CD4-positive, alpha-beta memory T cell (primary cell): ENCODE results near the gene TRIM65. TPM values are rescaled to one million over a fixed set of nuclear protein-coding genes. Genes with fewer than 3 reads are reported as not detected.
A peak's percentile ranks its signal among the peaks of the same experiment; 100 is the strongest.
"Not testable (repeated sequence)": the region's sequence is repeated elsewhere in the genome, so short reads cannot be mapped to it uniquely, and the experiment has no call there.

ENCODE experiments used
- CTCF ChIA-PET: fragments of 350-600 bp; sonication (Branson Sonifier 250); formaldehyde crosslinking; loops from one replicate; lab custom pipeline; 2021; ENCODE audit warnings: inconsistent platforms; ENCODE audit not compliant: partially characterized antibody; lab: Charles Lee
- POLR2A ChIA-PET: fragments of 350-600 bp; sonication (Branson Sonifier 250); formaldehyde crosslinking; loops from one replicate; lab custom pipeline; 2021; ENCODE audit not compliant: partially characterized antibody; lab: Charles Lee
- DNase-seq, 5 donors: peaks; one replicate each; pipeline versions ENCODE4 v3.0.0 to v3.0.0-alpha.2; 2020 to 2022; ENCODE audit warnings: mixed read lengths in 1 of 5
- H3K27ac ChIP-seq: one replicate; pipeline ENCODE4 v1.7.0; 2013; ENCODE audit warnings: low read depth, low read length
- H3K27me3 ChIP-seq: 2 replicates; pipeline ENCODE4 v1.7.0; 2013; ENCODE audit warnings: mild to moderate bottlenecking, low read length, moderate library complexity; ENCODE audit not compliant: insufficient read depth
- H3K36me3 ChIP-seq: 2 replicates; pipeline ENCODE4 v1.7.0; 2013; ENCODE audit warnings: mild to moderate bottlenecking, low read length, moderate library complexity; ENCODE audit not compliant: insufficient read depth
- H3K4me1 ChIP-seq: 2 replicates; pipeline ENCODE4 v1.7.0; 2013; ENCODE audit warnings: mild to moderate bottlenecking, low read length, moderate library complexity; ENCODE audit not compliant: insufficient read depth
- H3K4me3 ChIP-seq, 2 donors: one replicate each; pipeline ENCODE4 v1.7.0; 2013; ENCODE audit warnings: low read length in 2 of 2, mild to moderate bottlenecking in 1 of 2
- H3K9me3 ChIP-seq, 2 donors: one replicate each; pipeline ENCODE4 v1.7.0; 2013; ENCODE audit warnings: low read length in 2 of 2, control low read depth in 1 of 2; ENCODE audit not compliant: control insufficient read depth in 1 of 2
- H3K27ac Mint-ChIP-seq, 7 donors: one replicate each; pipeline ENCODE4 v1.8.0; 2020 to 2021; ENCODE audit warnings: mixed read lengths in 7 of 7, mild to moderate bottlenecking in 6 of 7, inconsistent platforms in 3 of 7, moderate library complexity in 3 of 7
- H3K27me3 Mint-ChIP-seq, 2 donors: one replicate each; pipeline ENCODE4 v1.8.0; 2020 to 2021; ENCODE audit warnings: mixed read lengths in 2 of 2
- H3K36me3 Mint-ChIP-seq, 2 donors: one replicate each; pipeline ENCODE4 v1.8.0; 2020 to 2021; ENCODE audit warnings: mixed read lengths in 2 of 2, inconsistent platforms in 1 of 2, mild to moderate bottlenecking in 1 of 2
- H3K4me1 Mint-ChIP-seq, 4 donors: one replicate each; pipeline ENCODE4 v1.8.0; 2020 to 2021; ENCODE audit warnings: mixed read lengths in 4 of 4, mild to moderate bottlenecking in 1 of 4
- H3K4me3 Mint-ChIP-seq, 8 donors: one replicate each; pipeline ENCODE4 v1.8.0; 2020 to 2021; ENCODE audit warnings: mixed read lengths in 8 of 8, mild to moderate bottlenecking in 7 of 8, moderate library complexity in 6 of 8, inconsistent platforms in 3 of 8
- H3K9me3 Mint-ChIP-seq, 8 donors: one replicate each; pipeline ENCODE4 v1.8.0; 2020 to 2021; ENCODE audit warnings: mixed read lengths in 8 of 8, mild to moderate bottlenecking in 5 of 8, inconsistent platforms in 3 of 8, moderate library complexity in 1 of 8
- intact Hi-C: fragments of 100-400 bp; cut with micrococcal nuclease; formaldehyde crosslinking; loops from one replicate; pipeline ENCODE4 v1.15.1; 2023
- polyA plus RNA-seq, 2 donors: library from polyadenylated mRNA; unstranded; fragments of 300-500 nt; fragmentation: Illumina TruSeq; gene quantifications; one replicate each; pipeline ENCODE4 v1.2.3, GENCODE V29; 2021
- total RNA-seq, 2 experiments: library from RNA; stranded (reverse); gene quantifications; one replicate each; pipeline ENCODE4 v1.2.3, GENCODE V29; 2021

The TRIM65 gene
- total and polyA plus RNA-seq, 4 experiments from 2014 or later, result 17.7 to 36.9 (median 32.6) TPM

- peak within 1 kb of the TSS in 6 of 8 donors; percentile 83 to 92 (median 88) for H3K4me3 Mint-ChIP-seq
- H3K36me3 Mint-ChIP-seq, result peaks cover 4 to 14% of the 10 kb centered on the region in 2 donors
Observed at GRCh38 chr17:75855310-75856061, 41.3 kb downstream of the TRIM65 start, which contains the start of gene WBP2. Gene WBP2, minus strand, starts transcription at chr17:75855335. Its CDS starts 38 bp downstream, at chr17:75855297.

GRCh38 chr17:75854881-75855309 is 41.9 kb downstream of the TRIM65 start:
- Histone ChIP-seq H3K4me3 (peak overlapping the region; percentile 53 to 67), H3K27ac (peak overlapping the region; percentile 64), H3K36me3 (peaks cover 14% of the 10 kb centered on the region), H3K4me1 (peaks cover 37% of the 10 kb centered on the region), H3K9me3 (no peaks in the 10 kb centered on the region), H3K27me3 (no peaks in the 10 kb centered on the region)
- POLR2A ChIA-PET, result interaction anchor here (0.7 to 23.4 kb wide), 31 partner anchors 10 to 1234 kb away, joined by 3 to 563 read pairs (median 7); partner anchors contain the start of genes ACOX1, FBF1, GALK1 and MIF4GD
- CTCF ChIA-PET, result interaction anchor here (1.0 to 14.6 kb wide), 19 partner anchors 9 to 105 kb away, joined by 3 to 266 read pairs (median 6); partner anchors contain the start of genes GALK1, TRIM47, TRIM65 and UNC13D
- Mint-ChIP-seq H3K27me3 (no peaks in the 10 kb centered on the region), H3K4me1 (peaks cover 20 to 50% (median 26%) of the 10 kb centered on the region in 4 donors), H3K36me3 (peaks cover 5 to 15% of the 10 kb centered on the region in 2 donors), H3K9me3 (no peaks in the 10 kb centered on the region), H3K4me3 (no peak overlapping the region), H3K27ac (no peak overlapping the region)
- intact Hi-C loops, result loop anchor here (1.0 kb wide), 7 partner anchors 11 to 124 kb away; partner anchors contain the start of genes ACOX1, MRPL38, TEN1 and TRIM65
- no peak for DNase-seq

More at GRCh38 chr17:75855310-75856061, 41.3 kb downstream of the TRIM65 start, which contains the start of gene WBP2:
- Histone ChIP-seq H3K36me3 (peaks cover 11% of the 10 kb centered on the region), H3K4me3 (peak within 1 kb of the TSS; percentile 60 to 67), H3K27ac (peak within 1 kb of the TSS; percentile 80), H3K9me3 (no peaks in the 10 kb centered on the region), H3K27me3 (no peaks in the 10 kb centered on the region), H3K4me1 (peaks cover 37% of the 10 kb centered on the region)
- no peaks in the 10 kb centered on the region for H3K9me3 Mint-ChIP-seq
- H3K27me3 Mint-ChIP-seq, result no peaks in the 10 kb centered on the region
- POLR2A ChIA-PET, result interaction anchor here (0.7 to 23.4 kb wide), 33 partner anchors 10 to 1233 kb away, joined by 3 to 563 read pairs (median 7); partner anchors contain the start of genes ACOX1, FBF1, GALK1 and MIF4GD
- intact Hi-C loops, result loop anchor here (1.0 kb wide), 7 partner anchors 11 to 124 kb away; partner anchors contain the start of genes ACOX1, MRPL38, TEN1 and TRIM65
- peaks cover 20 to 50% (median 26%) of the 10 kb centered on the region in 4 donors for H3K4me1 Mint-ChIP-seq
- CTCF ChIA-PET, result interaction anchor here (0.7 to 14.6 kb wide), 20 partner anchors 10 to 106 kb away, joined by 3 to 266 read pairs (median 6); partner anchors contain the start of genes GALK1, TRIM47, TRIM65 and UNC13D
- DNase-seq, result peak; percentile 96 to 100 (median 99)
- peak within 1 kb of the TSS in 5 of 7 donors; percentile 92 to 95 (median 94) for H3K27ac Mint-ChIP-seq

- ChIA-PET CTCF (interaction anchor here (1.0 to 14.6 kb wide), 11 partner anchors 9 to 101 kb away, joined by 3 to 266 read pairs (median 9); partner anchors contain the start of genes TRIM47, TRIM65, UNC13D and UNK), POLR2A (interaction anchor here (1.3 to 23.4 kb wide), 20 partner anchors 9 to 592 kb away, joined by 3 to 563 read pairs (median 19); partner anchors contain the start of genes ACOX1, MRPL38, PRPSAP1 and RECQL5)
- no peak overlapping the region for H3K27ac Mint-ChIP-seq
- H3K4me3 ChIP-seq, result peak overlapping the region; percentile 53 to 67
- no peak for DNase-seq
- intact Hi-C loops, result no loop called here
- H3K36me3 ChIP-seq, result peaks cover 21% of the 10 kb centered on the region
- H3K27ac ChIP-seq, result peak overlapping the region; percentile 64
- H3K4me3 Mint-ChIP-seq, result no peak overlapping the region
- no peaks in the 10 kb centered on the region for H3K27me3 ChIP-seq
- no peaks in the 10 kb centered on the region for H3K9me3 Mint-ChIP-seq
- peaks cover 20 to 55% (median 26%) of the 10 kb centered on the region in 4 donors for H3K4me1 Mint-ChIP-seq
- peaks cover 37% of the 10 kb centered on the region for H3K4me1 ChIP-seq
- no peaks in the 10 kb centered on the region for H3K9me3 ChIP-seq
- peaks cover 11 to 21% of the 10 kb centered on the region in 2 donors for H3K36me3 Mint-ChIP-seq
- H3K27me3 Mint-ChIP-seq, result no peaks in the 10 kb centered on the region
Observed at GRCh38 chr17:75854101-75854748, 42.5 kb downstream of the TRIM65 start.

GRCh38 chr17:75853433-75853832 is 43.3 kb downstream of the TRIM65 start:
- Mint-ChIP-seq H3K4me1 (peaks cover 18 to 57% (median 23%) of the 10 kb centered on the region in 4 donors), H3K27ac (peak overlapping the region in 5 of 7 donors; percentile 29 to 85 (median 62)), H3K27me3 (no peaks in the 10 kb centered on the region), H3K36me3 (peaks cover 15 to 27% of the 10 kb centered on the region in 2 donors), H3K4me3 (peak overlapping the region in 5 of 8 donors; percentile 57 to 72 (median 62)), H3K9me3 (no peaks in the 10 kb centered on the region)
- H3K4me3 ChIP-seq, result no peak overlapping the region
- CTCF ChIA-PET, result interaction anchor here (1.0 to 14.6 kb wide), 6 partner anchors 7 to 100 kb away, joined by 3 to 266 read pairs (median 4); partner anchors contain the start of genes TRIM47 and TRIM65
- no peaks in the 10 kb centered on the region for H3K9me3 ChIP-seq
- POLR2A ChIA-PET, result interaction anchor here (2.1 to 23.4 kb wide), 10 partner anchors 8 to 186 kb away, joined by 6 to 563 read pairs (median 80); partner anchors contain the start of genes MRPL38, RECQL5, SAP30BP and TRIM47
- no peaks in the 10 kb centered on the region for H3K27me3 ChIP-seq
- peaks cover 28% of the 10 kb centered on the region for H3K36me3 ChIP-seq
- peaks cover 37% of the 10 kb centered on the region for H3K4me1 ChIP-seq
- H3K27ac ChIP-seq, result no peak overlapping the region
- DNase-seq, result no peak
- intact Hi-C loops, result no loop called here

GRCh38 chr17:75851693-75851991 is 45.1 kb downstream of the TRIM65 start:
- H3K27me3 Mint-ChIP-seq, H3K27ac ChIP-seq, H3K4me3 ChIP-seq, H3K27me3 ChIP-seq, H3K9me3 Mint-ChIP-seq, DNase-seq, intact Hi-C loops, H3K9me3 ChIP-seq: not testable (repeated sequence)
- POLR2A ChIA-PET, result interaction anchor here (0.9 to 23.4 kb wide), 5 partner anchors 18 to 76 kb away, joined by 3 to 563 read pairs (median 4); partner anchors contain the start of genes TRIM47 and TRIM65
- peaks cover 46% of the 10 kb centered on the region for H3K36me3 ChIP-seq
- Mint-ChIP-seq H3K4me1 (peaks cover 20 to 58% (median 26%) of the 10 kb centered on the region in 4 donors), H3K36me3 (peaks cover 18 to 38% of the 10 kb centered on the region in 2 donors), H3K4me3 (peak overlapping the region in 1 of 8 donors; percentile 21), H3K27ac (peak overlapping the region in 2 of 7 donors; percentile 37 to 51)
- CTCF ChIA-PET, result interaction anchor here (0.7 to 14.6 kb wide), 5 partner anchors 8 to 98 kb away, joined by 3 to 266 read pairs (median 4); partner anchors contain the start of gene TRIM47
- H3K4me1 ChIP-seq, result peaks cover 40% of the 10 kb centered on the region

- Mint-ChIP-seq H3K4me3 (no peak overlapping the region), H3K27me3 (no peaks in the 10 kb centered on the region), H3K27ac (peak overlapping the region in 3 of 7 donors; percentile 15 to 51 (median 37)), H3K4me1 (peaks cover 16 to 52% (median 21%) of the 10 kb centered on the region in 4 donors), H3K9me3 (no peaks in the 10 kb centered on the region), H3K36me3 (peaks cover 20 to 44% of the 10 kb centered on the region in 2 donors)
- no peaks in the 10 kb centered on the region for H3K27me3 ChIP-seq
- no peaks in the 10 kb centered on the region for H3K9me3 ChIP-seq
- H3K27ac ChIP-seq, result no peak overlapping the region
- CTCF ChIA-PET, result interaction anchor here (0.7 to 14.6 kb wide), 6 partner anchors 11 to 87 kb away, joined by 3 to 266 read pairs (median 12); partner anchors contain the start of genes GALK1 and TRIM47
- peaks cover 35% of the 10 kb centered on the region for H3K4me1 ChIP-seq
- H3K4me3 ChIP-seq, result no peak overlapping the region
- intact Hi-C loops, result no loop called here
- no peak for DNase-seq
- POLR2A ChIA-PET, result interaction anchor here (0.9 to 23.4 kb wide), 6 partner anchors 14 to 102 kb away, joined by 3 to 563 read pairs (median 3); partner anchors contain the start of genes TRIM47 and TRIM65
- peaks cover 46% of the 10 kb centered on the region for H3K36me3 ChIP-seq
Observed at GRCh38 chr17:75850928-75851692, 45.6 kb downstream of the TRIM65 start.
